ENCODE data around the gene RNF166. TPM values are rescaled to one million over a fixed set of nuclear protein-coding genes. Genes with fewer than 3 reads are reported as not detected.

The RNF166 gene
- total RNA-seq, 4 donors from 2014 or later = 22.9 to 32.5 (median 26.1) TPM

- Histone ChIP-seq H3K27ac (no peak overlapping the region), H3K27me3 (no peaks in the 10 kb centered on the region), H3K4me3 (no peak overlapping the region), H3K9me3 (no peaks in the 10 kb centered on the region), H3K4me1 (no peaks in the 10 kb centered on the region), H3K36me3 (no peaks in the 10 kb centered on the region)
- intact Hi-C loops (cut with DNase I; ENCODE audit: low total_unique reads) (no loop called here), in situ Hi-C loops (cut with MboI; ENCODE audit: low sequenced_read_pairs in 4 of 4) (no loop called here)
- DNase-seq (no peak), ATAC-seq (no peak)
- no peak for TF ChIP-seq POLR2A (IDR thresholded peaks at IDR 0.05)
- TF ChIP-seq, protein P1, sequence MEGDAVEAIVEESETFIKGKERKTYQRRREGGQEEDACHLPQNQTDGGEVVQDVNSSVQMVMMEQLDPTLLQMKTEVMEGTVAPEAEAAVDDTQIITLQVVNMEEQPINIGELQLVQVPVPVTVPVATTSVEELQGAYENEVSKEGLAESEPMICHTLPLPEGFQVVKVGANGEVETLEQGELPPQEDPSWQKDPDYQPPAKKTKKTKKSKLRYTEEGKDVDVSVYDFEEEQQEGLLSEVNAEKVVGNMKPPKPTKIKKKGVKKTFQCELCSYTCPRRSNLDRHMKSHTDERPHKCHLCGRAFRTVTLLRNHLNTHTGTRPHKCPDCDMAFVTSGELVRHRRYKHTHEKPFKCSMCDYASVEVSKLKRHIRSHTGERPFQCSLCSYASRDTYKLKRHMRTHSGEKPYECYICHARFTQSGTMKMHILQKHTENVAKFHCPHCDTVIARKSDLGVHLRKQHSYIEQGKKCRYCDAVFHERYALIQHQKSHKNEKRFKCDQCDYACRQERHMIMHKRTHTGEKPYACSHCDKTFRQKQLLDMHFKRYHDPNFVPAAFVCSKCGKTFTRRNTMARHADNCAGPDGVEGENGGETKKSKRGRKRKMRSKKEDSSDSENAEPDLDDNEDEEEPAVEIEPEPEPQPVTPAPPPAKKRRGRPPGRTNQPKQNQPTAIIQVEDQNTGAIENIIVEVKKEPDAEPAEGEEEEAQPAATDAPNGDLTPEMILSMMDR (IDR thresholded peaks at IDR 0.05 in 4 of 5, conservative IDR thresholded peaks at IDR 0.05 in 1 of 5) = no peak
Observed at GRCh38 chr16:88753191-88753590, 47.0 kb upstream of the RNF166 start.

- Histone ChIP-seq H3K4me1 (no peaks in the 10 kb centered on the region), H3K27me3 (no peaks in the 10 kb centered on the region), H3K27ac (no peak overlapping the region), H3K9me3 (no peaks in the 10 kb centered on the region), H3K36me3 (no peaks in the 10 kb centered on the region), H3K4me3 (no peak overlapping the region)
- TF ChIP-seq POLR2A (IDR thresholded peaks at IDR 0.05) = no peak
- TF ChIP-seq, protein P1 (IDR thresholded peaks at IDR 0.05 in 4 of 5, conservative IDR thresholded peaks at IDR 0.05 in 1 of 5) = no peak
- DNase-seq = no peak
- ATAC-seq = no peak
- intact Hi-C loops (cut with DNase I; ENCODE audit: low total_unique reads) = no loop called here
- in situ Hi-C loops (cut with MboI; ENCODE audit: low sequenced_read_pairs in 4 of 4) = no loop called here
Observed at GRCh38 chr16:88752386-88753002, 46.3 kb upstream of the RNF166 start.

GRCh38 chr16:88750854-88751253, 44.6 kb upstream of the RNF166 start:
- DNase-seq (no peak), ATAC-seq (no peak)
- H3K4me1 ChIP-seq = no peaks in the 10 kb centered on the region
- TF ChIP-seq POLR2A (IDR thresholded peaks at IDR 0.05) = no peak
- TF ChIP-seq, protein P1 (IDR thresholded peaks at IDR 0.05 in 4 of 5, conservative IDR thresholded peaks at IDR 0.05 in 1 of 5) = no peak
- no peak overlapping the region for H3K4me3 ChIP-seq
- no peak overlapping the region for H3K27ac ChIP-seq
- in situ Hi-C loops (cut with MboI; ENCODE audit: low sequenced_read_pairs in 4 of 4) (no loop called here), intact Hi-C loops (cut with DNase I; ENCODE audit: low total_unique reads) (no loop called here)
- H3K9me3 ChIP-seq = no peaks in the 10 kb centered on the region
- H3K36me3 ChIP-seq = no peaks in the 10 kb centered on the region
- no peaks in the 10 kb centered on the region for H3K27me3 ChIP-seq

GRCh38 chr16:88749358-88749757, 43.1 kb upstream of the RNF166 start:
- Histone ChIP-seq H3K36me3 (no peaks in the 10 kb centered on the region), H3K4me3 (no peak overlapping the region), H3K27ac (no peak overlapping the region), H3K9me3 (no peaks in the 10 kb centered on the region), H3K4me1 (peaks cover 0 to 4% of the 10 kb centered on the region in 2 donors), H3K27me3 (peaks cover 0 to 8% (median 0%) of the 10 kb centered on the region in 3 donors)
- DNase-seq (no peak), ATAC-seq (no peak)
- TF ChIP-seq POLR2A (IDR thresholded peaks at IDR 0.05) = no peak
- TF ChIP-seq, protein P1 (IDR thresholded peaks at IDR 0.05 in 4 of 5, conservative IDR thresholded peaks at IDR 0.05 in 1 of 5) = no peak
- in situ Hi-C loops (cut with MboI; ENCODE audit: low sequenced_read_pairs in 4 of 4) (loop anchor here in 2 of 4 donors (25.0 kb wide), 1 partner anchor 463 kb away; the partner anchor contains the start of genes SLC22A31 (in 2 of the 2) and ZNF778 (in 2 of the 2)), intact Hi-C loops (cut with DNase I; ENCODE audit: low total_unique reads) (no loop called here)
